NCI-H774 (cell line): Measurements from ENCODE around the gene RAD51B.
"Not testable (repeated sequence)": the region's sequence is repeated elsewhere in the genome, so short reads cannot be mapped to it uniquely, and the experiment has no call there.

Experiments used
- DNase-seq: peaks from one replicate; lab custom pipeline; 2025; lab: John Stamatoyannopoulos, UW

Gene RAD51B

GRCh38 chr14:67949771-67950170 is 130.2 kb downstream of the RAD51B start:
- DNase-seq: no peak

- DNase-seq: no peak
These were observed 130.8 kb downstream of the RAD51B start for GRCh38 chr14:67950386-67950785.

- no peak for DNase-seq
These were observed 132.1 kb downstream of the RAD51B start for GRCh38 chr14:67951529-67952135.

- no peak for DNase-seq
These were observed 132.8 kb downstream of the RAD51B start for GRCh38 chr14:67952381-67952780.

GRCh38 chr14:67952786-67953185 is 133.2 kb downstream of the RAD51B start:
- no peak for DNase-seq

GRCh38 chr14:67955261-67955660 is 135.7 kb downstream of the RAD51B start:
- no peak for DNase-seq

GRCh38 chr14:67957946-67958345 is 138.4 kb downstream of the RAD51B start:
- DNase-seq: no peak

- no peak for DNase-seq
These were observed 142.1 kb downstream of the RAD51B start for GRCh38 chr14:67961676-67962075.

- DNase-seq: no peak
These were observed 142.7 kb downstream of the RAD51B start for GRCh38 chr14:67962215-67962644.

- no peak for DNase-seq
These were observed 144.0 kb downstream of the RAD51B start for GRCh38 chr14:67963545-67963944.

- no peak for DNase-seq
These were observed 144.6 kb downstream of the RAD51B start for GRCh38 chr14:67963960-67964812.

- no peak for DNase-seq
These were observed 146.1 kb downstream of the RAD51B start for GRCh38 chr14:67965696-67966095.

- DNase-seq: no peak
These were observed 147.6 kb downstream of the RAD51B start for GRCh38 chr14:67967206-67967605.

- DNase-seq: not testable (repeated sequence)
These were observed 148.4 kb downstream of the RAD51B start for GRCh38 chr14:67967970-67968369.

GRCh38 chr14:67970923-67971322 is 151.3 kb downstream of the RAD51B start:
- DNase-seq: no peak

- no peak for DNase-seq
These were observed 152.3 kb downstream of the RAD51B start for GRCh38 chr14:67971627-67972625.

- DNase-seq: no peak
These were observed 153.9 kb downstream of the RAD51B start for GRCh38 chr14:67973436-67973835.

- no peak for DNase-seq
These were observed 155.9 kb downstream of the RAD51B start for GRCh38 chr14:67975470-67975869.

GRCh38 chr14:67977434-67978034 is 158.0 kb downstream of the RAD51B start:
- no peak for DNase-seq

GRCh38 chr14:67978749-67979148 is 159.2 kb downstream of the RAD51B start:
- no peak for DNase-seq

- DNase-seq: no peak
These were observed 163.4 kb downstream of the RAD51B start for GRCh38 chr14:67982711-67983608.
